ENCODE measurements around the gene MYO3B.

Gene MYO3B

GRCh38 chr2:170579511-170579910, 401.6 kb downstream of the MYO3B start:
- no peak for DNase-seq (ENCODE audit: low read depth)
- no peak overlapping the region for H3K4me3 ChIP-seq (replicated peaks; ENCODE audit: low read depth, low read length)
- no peak for TF ChIP-seq CTCF (IDR thresholded peaks at IDR 0.05; ENCODE audit: low read length, missing control alignments)

GRCh38 chr2:170582313-170582712, 404.4 kb downstream of the MYO3B start:
- DNase-seq (ENCODE audit: low read depth), result no peak
- TF ChIP-seq CTCF (IDR thresholded peaks at IDR 0.05; ENCODE audit: low read length, missing control alignments), result no peak

GRCh38 chr2:170582751-170583463, 405.0 kb downstream of the MYO3B start:
- no peak for DNase-seq (ENCODE audit: low read depth)
- no peak for TF ChIP-seq CTCF (IDR thresholded peaks at IDR 0.05; ENCODE audit: low read length, missing control alignments)

More at GRCh38 chr2:170582313-170582712, 404.4 kb downstream of the MYO3B start:
- H3K4me3 ChIP-seq (replicated peaks; ENCODE audit: low read depth, low read length), result no peak overlapping the region

GRCh38 chr2:170585067-170585466, 407.1 kb downstream of the MYO3B start:
- no peak for TF ChIP-seq CTCF (IDR thresholded peaks at IDR 0.05; ENCODE audit: low read length, missing control alignments)
- no peak for DNase-seq (ENCODE audit: low read depth)
- H3K4me3 ChIP-seq (replicated peaks; ENCODE audit: low read depth, low read length), result no peak overlapping the region

More at GRCh38 chr2:170582751-170583463, 405.0 kb downstream of the MYO3B start:
- H3K4me3 ChIP-seq (replicated peaks; ENCODE audit: low read depth, low read length), result no peak overlapping the region

- DNase-seq (ENCODE audit: low read depth), result no peak
- TF ChIP-seq CTCF (IDR thresholded peaks at IDR 0.05; ENCODE audit: low read length, missing control alignments), result no peak
- no peak overlapping the region for H3K4me3 ChIP-seq (replicated peaks; ENCODE audit: low read depth, low read length)
Measured at GRCh38 chr2:170586571-170587095, 408.7 kb downstream of the MYO3B start.

GRCh38 chr2:170587117-170587516, 409.2 kb downstream of the MYO3B start:
- no peak for DNase-seq (ENCODE audit: low read depth)
- no peak overlapping the region for H3K4me3 ChIP-seq (replicated peaks; ENCODE audit: low read depth, low read length)
- no peak for TF ChIP-seq CTCF (IDR thresholded peaks at IDR 0.05; ENCODE audit: low read length, missing control alignments)

- DNase-seq (ENCODE audit: low read depth), result no peak
- H3K4me3 ChIP-seq (replicated peaks; ENCODE audit: low read depth, low read length), result no peak overlapping the region
- no peak for TF ChIP-seq CTCF (IDR thresholded peaks at IDR 0.05; ENCODE audit: low read length, missing control alignments)
Measured at GRCh38 chr2:170587922-170588321, 410.0 kb downstream of the MYO3B start.
